GM19452 (cell line): ENCODE results near the gene ZNF132.
"Not testable (repeated sequence)": the region's sequence is repeated elsewhere in the genome, so short reads cannot be mapped to it uniquely, and the experiment has no call there.

Experiments used
- ATAC-seq: cut with Tn5 transposase; IDR thresholded peaks from one replicate; pipeline ENCODE4 v1.9.1; 2021; ENCODE audit not compliant: unreplicated experiment

Gene ZNF132

GRCh38 chr19:58439576-58440554, at the start of gene ZNF132:
ZNF132 (minus strand) TSS chr19:58440153; CDS start chr19:58439821, 332 bp downstream.
- ATAC-seq: peak; percentile 94

- ATAC-seq: not testable (repeated sequence)
Observed at GRCh38 chr19:58484349-58484748, 44.4 kb upstream of the ZNF132 start.

GRCh38 chr19:58483776-58484175, 43.8 kb upstream of the ZNF132 start:
- ATAC-seq: no peak

GRCh38 chr19:58482372-58482771, 42.4 kb upstream of the ZNF132 start:
- no peak for ATAC-seq

GRCh38 chr19:58480831-58481230, 40.9 kb upstream of the ZNF132 start:
- no peak for ATAC-seq

- no peak for ATAC-seq
Observed at GRCh38 chr19:58480481-58480830, 40.5 kb upstream of the ZNF132 start.

- ATAC-seq: no peak
Observed at GRCh38 chr19:58479736-58480480, 40.0 kb upstream of the ZNF132 start.

- no peak for ATAC-seq
Observed at GRCh38 chr19:58479303-58479702, 39.4 kb upstream of the ZNF132 start.

- ATAC-seq: no peak
Observed at GRCh38 chr19:58477871-58478270, 37.9 kb upstream of the ZNF132 start.

- ATAC-seq: no peak
Observed at GRCh38 chr19:58477130-58477529, 37.2 kb upstream of the ZNF132 start.

- no peak for ATAC-seq
Observed at GRCh38 chr19:58476498-58477015, 36.6 kb upstream of the ZNF132 start.

- peak; percentile 83 for ATAC-seq
Observed at GRCh38 chr19:58475714-58476497, 36.0 kb upstream of the ZNF132 start, which contains the start of gene ZNF446. ZNF446 (plus strand) TSS chr19:58476352; CDS start chr19:58477219, 867 bp downstream.

GRCh38 chr19:58474997-58475713, 35.2 kb upstream of the ZNF132 start:
- no peak for ATAC-seq

- ATAC-seq: no peak
Observed at GRCh38 chr19:58474291-58474996, 34.5 kb upstream of the ZNF132 start.

GRCh38 chr19:58473775-58474174, 33.8 kb upstream of the ZNF132 start:
- ATAC-seq: no peak

GRCh38 chr19:58471736-58472135, 31.8 kb upstream of the ZNF132 start:
- no peak for ATAC-seq

GRCh38 chr19:58470837-58471543, 31.0 kb upstream of the ZNF132 start:
- not testable (repeated sequence) for ATAC-seq

- no peak for ATAC-seq
Observed at GRCh38 chr19:58469241-58470013, 29.5 kb upstream of the ZNF132 start.
